ENCODE measurements around the gene NLGN3.

- no peak for TF ChIP-seq CTCF (IDR thresholded peaks at IDR 0.05)
- TF ChIP-seq EP300 (IDR thresholded peaks at IDR 0.05): no peak
- TF ChIP-seq POLR2A (IDR thresholded peaks at IDR 0.05): no peak
Observed at GRCh38 chrX:71181558-71181909, 36.9 kb downstream of the NLGN3 start.
